ENCODE measurements around the gene MRPL19.
A peak's percentile ranks its signal among the peaks of the same experiment; 100 is the strongest.
"Not testable (repeated sequence)": the region's sequence is repeated elsewhere in the genome, so short reads cannot be mapped to it uniquely, and the experiment has no call there.

MRPL19 gene

GRCh38 chr2:75616933-75617332 lies 29.6 kb upstream of the MRPL19 start:
- DNase-seq: no peak

- DNase-seq: no peak
Observed at GRCh38 chr2:75619956-75620740, 26.4 kb upstream of the MRPL19 start.

- no peak for DNase-seq
Observed at GRCh38 chr2:75621228-75621627, 25.4 kb upstream of the MRPL19 start.

GRCh38 chr2:75622500-75622899 lies 24.1 kb upstream of the MRPL19 start:
- DNase-seq: no peak

GRCh38 chr2:75622929-75623328 lies 23.7 kb upstream of the MRPL19 start:
- DNase-seq: no peak

GRCh38 chr2:75627902-75628504 lies 18.6 kb upstream of the MRPL19 start:
- peak; percentile 56 for DNase-seq

GRCh38 chr2:75632091-75632701 lies 14.4 kb upstream of the MRPL19 start:
- no peak for DNase-seq

- DNase-seq: no peak
Observed at GRCh38 chr2:75632813-75633212, 13.8 kb upstream of the MRPL19 start.

GRCh38 chr2:75633620-75634019 lies 13.0 kb upstream of the MRPL19 start:
- no peak for DNase-seq

- DNase-seq: no peak
Observed at GRCh38 chr2:75634945-75635344, 11.6 kb upstream of the MRPL19 start.

GRCh38 chr2:75637568-75637967 lies 9.0 kb upstream of the MRPL19 start:
- no peak for DNase-seq

- DNase-seq: peak; percentile 27
Observed at GRCh38 chr2:75640621-75641121, 5.9 kb upstream of the MRPL19 start.

- no peak for DNase-seq
Observed at GRCh38 chr2:75641587-75641986, 5.0 kb upstream of the MRPL19 start.

GRCh38 chr2:75643980-75644379 lies 2.6 kb upstream of the MRPL19 start:
- DNase-seq: no peak

- DNase-seq: no peak
Observed at GRCh38 chr2:75645643-75646042, 940 bp upstream of the MRPL19 start.

- DNase-seq: no peak
Observed at GRCh38 chr2:75646090-75646582, 447 bp upstream of the MRPL19 start.

- no peak for DNase-seq
Observed at GRCh38 chr2:75647771-75648170, 1.2 kb downstream of the MRPL19 start.

- no peak for DNase-seq
Observed at GRCh38 chr2:75654012-75654411, 7.4 kb downstream of the MRPL19 start.

GRCh38 chr2:75655861-75656260 lies 9.3 kb downstream of the MRPL19 start:
- no peak for DNase-seq

GRCh38 chr2:75656563-75656962 lies 10.0 kb downstream of the MRPL19 start:
- DNase-seq: no peak

- DNase-seq: no peak
Observed at GRCh38 chr2:75657798-75658197, 11.2 kb downstream of the MRPL19 start.

- no peak for DNase-seq
Observed at GRCh38 chr2:75666911-75667310, 20.3 kb downstream of the MRPL19 start.

GRCh38 chr2:75667884-75668283 lies 21.3 kb downstream of the MRPL19 start:
- DNase-seq: no peak

GRCh38 chr2:75675423-75675822 lies 28.8 kb downstream of the MRPL19 start:
- not testable (repeated sequence) for DNase-seq

All from NCI-H1105 treated with DMSO at 0.1 percent for 48 hours (cell line).